Measurements from ENCODE around the gene ZRANB3. TPM values are rescaled to one million over a fixed set of nuclear protein-coding genes. Genes with fewer than 3 reads are reported as not detected.
"Not testable (repeated sequence)": the region's sequence is repeated elsewhere in the genome, so short reads cannot be mapped to it uniquely, and the experiment has no call there.

Gene ZRANB3
- total and polyA plus RNA-seq, 4 donors: 2.5 to 7.2 (median 4.1) TPM

GRCh38 chr2:135125940-135126339 is 405.1 kb downstream of the ZRANB3 start:
- Histone ChIP-seq H3K36me3 (ENCODE audit: control insufficient read depth in 4 of 4, insufficient read depth in 3 of 4, low read depth in 1 of 4, low read length in 3 of 4) (peaks cover 6 to 38% (median 14%) of the 10 kb centered on the region in 4 donors), H3K9ac (ENCODE audit: low read depth in 1 of 2, low read length in 2 of 2) (no peak overlapping the region), H3K27ac (ENCODE audit: low read depth in 1 of 2, low read length in 2 of 2) (no peak overlapping the region), H3K4me3 (ENCODE audit: low read depth in 1 of 3, low read length in 3 of 3) (no peak overlapping the region), H3K9me3 (ENCODE audit: control insufficient read depth in 4 of 4, low read length in 3 of 4) (no peaks in the 10 kb centered on the region), H3K4me1 (ENCODE audit: control insufficient read depth in 4 of 4, insufficient read depth in 4 of 4, low read length in 3 of 4) (no peaks in the 10 kb centered on the region), H3K27me3 (ENCODE audit: control insufficient read depth in 4 of 4, insufficient read depth in 4 of 4, low read length in 3 of 4) (no peaks in the 10 kb centered on the region)
- TF ChIP-seq RXRA (IDR thresholded peaks at IDR 0.05) (no peak), FOXA2 (IDR thresholded peaks at IDR 0.05) (no peak), GABPA (IDR thresholded peaks at IDR 0.05 in 1 of 2, conservative IDR thresholded peaks at IDR 0.05 in 1 of 2) (no peak), YY1 (IDR thresholded peaks at IDR 0.05) (no peak), NR2F2 (IDR thresholded peaks at IDR 0.05) (no peak), REST (IDR thresholded peaks at IDR 0.05) (no peak), CTCF (IDR thresholded peaks at IDR 0.05; ENCODE audit: low read depth, low read length, missing input control) (no peak), MAX (IDR thresholded peaks at IDR 0.05) (no peak), SP1 (IDR thresholded peaks at IDR 0.05) (no peak)
- no peak for DNase-seq (ENCODE audit: low spot score)
- 96% methylated on average over 2 of the region's 2 CpGs for whole genome bisulfite sequencing

- peaks cover 5 to 31% (median 10%) of the 10 kb centered on the region in 4 donors for H3K36me3 ChIP-seq (ENCODE audit: control insufficient read depth in 4 of 4, insufficient read depth in 3 of 4, low read depth in 1 of 4, low read length in 3 of 4)
- no peak for DNase-seq (ENCODE audit: low spot score)
- H3K4me1 ChIP-seq (ENCODE audit: control insufficient read depth in 4 of 4, insufficient read depth in 4 of 4, low read length in 3 of 4): no peaks in the 10 kb centered on the region
- H3K9me3 ChIP-seq (ENCODE audit: control insufficient read depth in 4 of 4, low read length in 3 of 4): no peaks in the 10 kb centered on the region
- no peak overlapping the region for H3K27ac ChIP-seq (ENCODE audit: low read depth in 1 of 2, low read length in 2 of 2)
- H3K27me3 ChIP-seq (ENCODE audit: control insufficient read depth in 4 of 4, insufficient read depth in 4 of 4, low read length in 3 of 4): no peaks in the 10 kb centered on the region
- no peak for TF ChIP-seq FOXA1 (IDR thresholded peaks at IDR 0.05)
- H3K9ac ChIP-seq (ENCODE audit: low read depth in 1 of 2, low read length in 2 of 2): no peak overlapping the region
- H3K4me3 ChIP-seq (ENCODE audit: low read depth in 1 of 3, low read length in 3 of 3): no peak overlapping the region
- 97% methylated on average over 1 of the region's 1 CpG for WGBS
Observed at GRCh38 chr2:135124924-135125886, 405.8 kb downstream of the ZRANB3 start.

- WGBS: 94% methylated on average over 6 of the region's 6 CpGs
- DNase-seq (ENCODE audit: low spot score); H3K27me3 ChIP-seq (ENCODE audit: control insufficient read depth in 4 of 4, insufficient read depth in 4 of 4, low read length in 3 of 4); H3K9me3 ChIP-seq (ENCODE audit: control insufficient read depth in 4 of 4, low read length in 3 of 4); H3K27ac ChIP-seq (ENCODE audit: low read depth in 1 of 2, low read length in 2 of 2); H3K9ac ChIP-seq (ENCODE audit: low read depth in 1 of 2, low read length in 2 of 2); H3K4me3 ChIP-seq (ENCODE audit: low read depth in 1 of 3, low read length in 3 of 3); H3K4me1 ChIP-seq (ENCODE audit: control insufficient read depth in 4 of 4, insufficient read depth in 4 of 4, low read length in 3 of 4): not testable (repeated sequence)
- peaks cover 3 to 19% (median 8%) of the 10 kb centered on the region in 4 donors for H3K36me3 ChIP-seq (ENCODE audit: control insufficient read depth in 4 of 4, insufficient read depth in 3 of 4, low read depth in 1 of 4, low read length in 3 of 4)
Observed at GRCh38 chr2:135121658-135122039, 409.4 kb downstream of the ZRANB3 start.

Measured in liver (tissue), 9 donors.